Hypothalamus (tissue), 51 donors: ENCODE data around the gene GALE.
"Not testable (repeated sequence)": the region's sequence is repeated elsewhere in the genome, so short reads cannot be mapped to it uniquely, and the experiment has no call there.

Source experiments
- DNase-seq, 51 donors: peaks; one replicate each; lab custom pipeline; 2025; lab: John Stamatoyannopoulos, UW

The GALE gene

DNA sequence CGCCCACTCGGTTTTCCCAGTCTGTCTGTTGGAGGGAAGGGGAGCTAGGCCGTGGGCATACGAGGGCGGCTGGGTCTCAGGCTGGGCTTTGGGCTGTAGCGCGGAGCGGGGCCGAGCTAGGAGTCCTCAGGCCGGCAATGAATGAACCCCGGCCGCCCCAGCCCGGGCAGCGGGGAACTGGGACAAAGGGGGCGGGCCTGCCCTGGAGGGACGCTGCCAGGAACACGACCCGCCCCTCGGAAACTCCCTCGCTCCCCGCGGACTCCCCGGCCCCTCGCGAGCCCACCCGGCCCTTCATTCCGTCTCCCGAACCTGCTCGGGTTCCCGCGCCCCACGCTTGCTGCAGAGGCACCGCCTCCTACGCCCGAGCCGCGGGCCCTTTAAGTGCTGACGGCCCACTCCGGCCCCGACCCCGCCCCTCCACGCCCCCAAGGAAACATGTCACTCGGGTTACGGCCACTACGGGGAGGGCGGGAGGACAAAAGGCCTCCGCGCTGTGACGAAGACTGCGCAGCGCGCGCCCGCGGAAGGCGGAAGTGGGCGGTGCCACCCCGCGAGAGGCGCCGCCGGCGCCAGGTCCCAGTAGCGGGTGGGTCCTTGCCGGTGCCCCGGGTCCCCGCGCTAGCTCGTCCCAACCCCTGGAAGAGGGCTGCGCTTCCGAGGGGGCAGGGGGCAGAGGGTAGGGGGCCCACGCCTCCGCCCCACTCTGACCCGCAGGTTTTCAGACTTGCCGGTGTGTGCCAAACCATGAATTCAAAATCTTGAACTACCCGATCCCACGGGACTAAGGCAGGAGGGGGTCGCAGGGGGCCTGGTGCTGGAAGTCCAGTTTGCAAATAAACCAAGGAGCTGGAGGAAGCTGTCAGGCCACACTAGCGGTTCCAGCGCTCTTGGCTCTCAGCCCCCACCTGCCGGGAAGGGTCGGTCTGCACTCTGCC, at the start of gene GALE:
Gene GALE (minus strand): TSS at position 355 of the 938 bp plus-strand sequence. CDS start 1,747 bp downstream, outside the sequence.
- DNase-seq = peak; percentile 75 to 98 (median 94)

DNA sequence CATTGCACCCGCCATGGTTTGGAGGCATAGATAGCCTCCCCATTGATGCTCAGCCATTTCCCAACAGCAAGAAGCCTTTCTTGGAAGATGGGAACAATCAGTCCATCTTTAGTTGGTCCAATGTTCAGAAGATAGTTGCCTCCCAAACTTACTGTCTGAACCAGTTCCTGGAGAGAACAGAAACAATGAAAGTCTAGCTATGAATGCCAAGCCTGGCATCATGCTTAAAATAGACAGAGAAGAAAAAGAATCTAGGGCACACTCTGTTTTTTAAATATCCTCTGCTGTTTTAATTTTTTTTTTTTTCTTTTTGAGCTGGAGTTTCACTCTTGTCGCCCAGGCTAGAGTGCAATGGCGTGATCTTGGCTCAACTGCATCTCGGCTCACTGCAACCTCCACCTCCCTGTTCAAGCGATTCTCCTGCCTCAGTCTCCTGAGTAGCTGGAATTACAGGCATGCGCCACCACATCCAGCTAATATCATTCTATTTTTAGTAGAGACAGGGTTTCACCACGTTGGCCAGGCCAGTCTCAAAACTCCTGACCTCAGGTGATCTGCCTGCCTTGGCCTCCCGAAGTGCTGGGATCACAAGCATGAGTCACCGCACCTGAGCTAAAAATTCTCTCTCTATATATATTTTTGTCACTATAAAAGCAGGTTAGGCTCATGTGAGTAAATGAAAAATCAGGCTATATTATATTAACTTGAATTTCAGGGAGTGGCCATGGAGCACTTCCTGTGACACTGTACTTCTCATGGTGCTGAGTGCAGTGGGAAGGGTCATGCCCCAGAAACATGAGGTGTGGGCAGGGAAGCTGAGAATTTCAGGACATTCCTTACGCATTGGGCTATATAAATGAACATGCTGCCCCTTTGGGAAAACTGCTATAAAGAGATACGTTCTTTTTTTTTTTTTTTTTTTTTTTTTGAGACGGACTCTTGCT, 48.4 kb upstream of the GALE start:
- no peak for DNase-seq

DNA sequence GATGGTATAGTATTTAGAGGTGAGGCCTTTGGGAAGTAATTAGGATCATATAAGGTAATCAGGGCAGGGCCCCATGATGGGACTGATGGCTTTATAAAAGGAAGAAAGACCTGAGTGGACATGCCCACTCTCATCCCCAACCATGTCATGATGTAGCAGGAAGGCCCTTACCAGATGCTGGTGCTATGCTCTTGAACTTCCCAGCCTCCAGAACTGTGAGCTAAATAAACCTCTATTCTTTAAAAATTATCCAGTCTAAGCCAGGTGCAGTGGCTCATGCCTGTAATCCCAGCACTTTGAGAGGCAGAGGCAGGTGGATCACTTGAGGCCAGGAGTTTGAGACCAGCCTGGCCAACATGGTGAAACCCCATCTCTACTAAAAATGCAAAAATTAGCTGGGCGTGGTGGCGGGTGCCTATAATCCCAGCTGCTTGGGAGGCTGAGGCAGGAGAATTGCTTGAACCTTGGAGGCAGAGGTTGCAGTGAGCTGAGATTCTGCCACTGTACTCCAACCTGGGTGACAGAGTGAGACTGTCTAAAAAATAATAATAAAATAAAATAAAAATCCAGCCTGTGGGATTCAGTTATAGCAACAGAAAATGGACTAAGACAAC, 47.0 kb upstream of the GALE start:
- DNase-seq = not testable (repeated sequence)

DNA sequence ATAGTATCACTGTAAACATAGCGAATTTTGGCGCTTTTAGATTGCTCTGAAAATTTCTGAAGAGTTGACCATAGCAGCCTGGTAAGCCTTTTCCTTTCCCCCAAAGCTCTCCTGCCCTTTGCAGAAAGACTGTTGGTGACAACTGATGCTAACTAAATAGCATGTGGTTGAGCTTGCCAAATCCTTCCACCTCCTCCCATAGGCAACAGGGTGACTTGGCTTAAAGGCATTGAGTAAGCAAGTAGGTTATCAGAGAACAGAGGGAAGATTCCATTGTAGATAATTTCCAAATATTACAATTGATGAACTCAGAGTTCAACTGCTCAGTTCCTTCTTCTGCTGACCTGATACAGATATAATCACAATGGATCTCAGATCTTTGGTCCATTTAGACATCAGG, 44.6 kb upstream of the GALE start:
- DNase-seq = no peak

DNA sequence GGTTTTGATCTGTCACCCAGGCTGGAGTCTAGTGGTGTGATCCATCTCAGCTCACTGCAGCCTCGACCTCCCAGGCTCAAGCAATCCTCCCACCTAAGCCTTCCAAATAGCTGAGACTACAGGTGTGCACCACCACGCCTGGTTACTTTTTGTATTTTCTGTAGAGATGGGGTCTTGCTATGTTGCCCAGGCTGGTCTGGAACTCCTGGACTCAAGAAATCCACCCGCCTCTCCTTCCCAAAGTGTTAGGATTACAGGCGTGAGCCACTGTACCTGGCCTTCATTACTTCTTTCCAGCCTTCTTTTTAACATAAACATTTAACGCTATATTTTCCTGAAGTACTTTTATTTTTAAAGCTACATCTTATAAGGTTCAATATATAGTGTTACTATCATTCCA, 43.1 kb upstream of the GALE start:
- DNase-seq = no peak

DNA sequence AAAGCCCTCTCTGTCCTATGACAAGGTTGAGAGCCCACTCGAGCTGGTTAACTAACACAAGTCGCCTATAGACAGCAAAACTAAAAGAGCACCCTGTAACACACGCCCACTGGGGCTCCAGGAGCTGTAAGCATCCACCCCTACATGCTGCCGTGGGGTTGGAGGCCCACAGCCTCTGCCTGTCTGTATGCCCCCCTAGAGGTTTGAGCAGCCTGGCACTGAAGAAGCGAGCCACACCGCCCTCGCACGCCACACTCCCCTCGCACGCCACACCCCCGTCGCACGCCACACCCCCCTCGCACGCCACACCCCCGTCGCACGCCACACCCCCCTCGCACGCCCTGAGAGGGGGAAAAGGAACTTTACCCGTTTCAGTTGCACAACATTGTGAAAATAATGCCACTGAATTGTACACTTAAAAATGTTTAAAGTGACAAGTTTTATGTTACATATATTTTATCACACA, 37.9 kb upstream of the GALE start:
- peak in 28 of 51 donors; percentile 1 to 50 (median 12) for DNase-seq

DNA sequence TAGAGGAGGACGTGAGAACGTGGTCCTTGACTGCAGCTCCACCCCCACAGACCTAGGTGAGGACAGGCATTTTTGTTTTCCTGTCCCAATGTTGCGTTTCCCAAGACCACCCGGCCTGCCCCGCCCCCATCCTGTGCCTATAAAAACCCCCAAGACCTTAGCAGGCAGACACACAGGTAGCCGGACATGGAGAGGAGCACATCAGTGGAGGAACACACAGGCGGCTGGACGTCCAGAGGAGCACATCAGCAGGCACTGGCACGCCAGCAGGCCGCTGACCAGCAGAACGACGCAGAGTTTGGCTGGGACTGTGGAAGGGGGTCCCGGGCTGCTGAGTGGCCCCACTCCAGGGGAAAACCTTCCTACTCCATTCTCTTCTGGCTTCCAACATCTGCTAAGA, 37.4 kb upstream of the GALE start:
- no peak for DNase-seq

DNA sequence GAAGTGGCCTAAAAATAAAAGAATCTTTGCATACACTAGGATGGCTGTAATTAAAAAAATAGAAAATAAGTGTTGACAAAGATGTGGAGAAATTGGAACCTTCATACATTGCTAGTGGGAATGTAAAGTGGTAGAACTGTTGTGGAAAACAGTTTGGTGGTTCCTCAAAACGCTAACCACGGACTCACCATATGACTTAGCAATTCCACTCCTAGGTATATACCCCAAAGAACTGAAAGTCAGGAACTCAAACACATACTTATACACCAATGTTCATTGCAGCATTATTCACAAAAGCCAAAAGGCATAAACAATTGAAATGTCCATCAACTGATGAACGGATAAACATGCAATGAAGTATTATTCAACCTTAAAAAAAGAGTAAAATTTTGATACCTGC, 35.5 kb upstream of the GALE start:
- DNase-seq = no peak

DNA sequence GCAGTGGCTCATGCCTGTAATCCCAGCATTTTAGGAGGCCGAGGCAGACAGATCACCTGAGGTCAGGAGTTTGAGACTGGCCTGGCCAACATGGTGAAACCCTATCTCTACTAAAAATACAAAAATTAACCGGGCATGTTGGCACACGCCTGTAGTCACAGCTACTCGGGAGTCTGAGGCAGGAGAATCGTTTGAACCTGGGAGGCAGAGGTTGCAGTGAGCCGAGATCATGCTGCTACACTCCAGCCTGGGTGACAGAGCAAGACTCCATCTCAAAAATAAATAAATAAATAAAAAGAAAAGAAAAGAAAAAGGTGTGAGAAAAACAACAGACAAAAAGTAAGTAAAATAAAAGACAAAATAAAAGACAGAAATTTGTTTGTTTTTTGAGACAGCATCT, 33.6 kb upstream of the GALE start:
- not testable (repeated sequence) for DNase-seq

DNA sequence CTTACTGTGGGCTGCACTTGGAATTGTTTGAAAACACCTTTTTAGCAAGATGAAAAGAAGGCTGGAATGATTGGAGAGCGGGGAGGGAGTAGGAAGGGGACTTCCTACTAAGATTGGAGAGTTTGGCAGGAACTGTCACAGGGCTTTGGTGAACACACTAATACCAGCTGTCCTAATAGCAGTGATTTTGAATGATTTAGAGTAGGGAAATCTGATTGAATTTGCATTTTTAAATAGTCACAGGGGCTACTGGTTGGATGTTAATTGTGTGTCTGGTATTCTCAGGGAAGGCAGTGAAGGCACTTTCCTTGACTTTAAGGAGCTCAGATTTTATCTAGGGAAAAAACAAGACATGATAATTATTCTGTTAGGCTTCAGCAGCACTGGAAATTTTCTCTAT, 27.2 kb upstream of the GALE start:
- DNase-seq = no peak

DNA sequence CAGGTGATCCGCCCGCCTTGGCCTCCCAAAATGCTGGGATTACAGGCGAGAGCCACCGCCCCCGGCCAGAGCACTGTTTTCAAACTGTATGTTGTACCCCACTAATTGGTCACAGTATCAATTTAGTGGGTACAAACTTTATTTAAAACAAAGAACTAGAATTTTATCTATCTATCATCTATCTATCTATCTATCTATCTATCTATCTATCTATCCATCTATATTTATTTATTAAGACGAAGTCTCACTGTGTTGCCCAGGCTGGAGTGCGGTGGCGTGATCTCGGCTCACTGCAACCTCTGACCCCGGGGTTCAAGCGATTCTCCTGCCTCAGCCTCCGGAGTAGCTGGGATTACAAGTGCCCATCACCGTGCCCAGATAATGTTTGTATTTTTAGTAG, 26.0 kb upstream of the GALE start:
- DNase-seq = not testable (repeated sequence)

DNA sequence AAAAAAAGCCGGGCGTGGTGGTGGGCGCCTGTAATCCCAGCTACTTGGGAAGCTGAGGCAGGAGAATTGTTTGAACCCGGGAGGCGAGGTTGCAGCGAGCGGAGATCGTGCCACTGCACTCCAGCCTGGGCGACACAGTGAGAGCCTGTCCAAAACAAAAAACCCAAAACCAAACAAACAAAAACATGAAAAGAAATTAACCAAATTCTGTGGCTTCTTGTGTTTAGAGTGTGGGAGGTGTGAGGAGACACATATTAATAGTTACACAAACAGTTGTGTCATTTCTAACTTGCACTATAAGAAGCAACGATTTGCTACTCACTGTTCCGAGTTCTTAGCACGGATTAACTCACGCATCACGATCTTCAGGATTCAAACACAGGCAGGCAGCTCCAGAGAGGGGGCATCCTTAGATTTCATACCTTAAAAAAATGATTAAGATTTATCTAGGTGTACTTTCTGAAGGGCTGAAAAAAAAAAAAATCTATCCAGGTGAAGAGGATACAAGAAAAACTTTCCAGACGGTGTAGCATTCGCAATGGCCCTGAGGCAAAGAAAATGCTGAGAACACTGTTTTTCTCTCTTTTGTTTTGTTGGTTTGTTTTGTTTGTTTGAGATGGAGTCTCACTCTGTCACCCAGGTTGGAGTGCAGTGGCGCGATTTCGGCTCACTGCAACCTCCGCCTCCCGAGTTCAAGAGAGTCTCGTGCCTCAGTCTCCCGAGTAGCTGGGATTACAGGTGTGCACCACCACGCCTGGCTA, 25.4 kb upstream of the GALE start:
- DNase-seq = peak in 1 of 51 donors; percentile 42

DNA sequence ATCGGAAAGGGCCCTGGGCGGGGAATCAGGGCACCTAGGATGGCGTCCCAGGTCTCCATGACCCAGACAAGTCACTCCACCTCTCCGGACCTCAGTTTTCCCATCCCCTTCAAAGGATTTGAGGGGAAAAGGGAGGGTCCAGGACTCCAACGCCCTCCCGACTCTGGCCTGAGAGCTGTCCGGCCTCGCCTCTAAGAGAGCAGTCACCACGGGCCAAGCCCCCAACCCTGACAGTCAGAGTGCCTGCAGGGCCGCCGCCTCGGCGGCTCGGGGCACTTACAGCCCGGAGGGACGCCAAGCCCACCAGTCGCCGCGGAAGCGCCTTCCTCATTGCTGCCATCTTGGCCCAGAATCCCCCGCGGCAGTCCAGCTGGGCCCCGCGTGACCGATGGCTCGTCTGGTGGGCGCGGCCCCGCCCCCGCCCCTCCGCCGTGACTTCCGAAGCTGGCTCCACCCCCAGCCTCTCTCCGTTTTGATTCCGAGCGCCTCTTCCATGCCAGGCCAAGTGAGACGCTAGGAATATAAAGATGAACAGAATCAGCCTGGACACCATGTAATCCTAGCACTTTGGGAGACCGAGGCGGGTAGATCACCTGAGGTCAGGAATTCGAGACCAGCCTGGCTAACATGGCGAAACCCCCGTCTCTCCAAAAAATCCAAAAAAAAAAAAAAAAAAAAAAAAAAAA, 24.7 kb upstream of the GALE start, which contains the start of gene HMGCL:
Gene HMGCL (minus strand): TSS at position 354 of the 686 bp plus-strand sequence. CDS start 14 bp downstream, at position 340.
- DNase-seq = peak; percentile 42 to 93 (median 85)

DNA sequence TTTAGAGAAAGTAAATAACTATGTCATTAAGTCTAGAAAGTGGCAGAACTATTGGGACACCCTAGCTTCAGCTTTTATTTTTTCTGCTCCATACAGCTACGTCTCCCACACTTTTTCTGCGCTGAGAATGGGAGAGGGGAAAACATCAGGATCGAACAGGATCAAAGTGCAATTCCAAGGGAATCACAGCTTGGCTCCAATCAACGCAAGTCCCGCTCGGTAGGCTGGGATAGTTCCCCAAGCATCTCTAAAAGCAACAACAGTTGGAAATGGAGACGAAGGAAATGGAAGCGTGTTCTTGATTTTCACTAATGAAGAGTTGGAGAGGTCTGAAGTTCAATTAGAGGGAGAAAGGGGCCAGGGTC, 24.1 kb upstream of the GALE start:
- DNase-seq = no peak

DNA sequence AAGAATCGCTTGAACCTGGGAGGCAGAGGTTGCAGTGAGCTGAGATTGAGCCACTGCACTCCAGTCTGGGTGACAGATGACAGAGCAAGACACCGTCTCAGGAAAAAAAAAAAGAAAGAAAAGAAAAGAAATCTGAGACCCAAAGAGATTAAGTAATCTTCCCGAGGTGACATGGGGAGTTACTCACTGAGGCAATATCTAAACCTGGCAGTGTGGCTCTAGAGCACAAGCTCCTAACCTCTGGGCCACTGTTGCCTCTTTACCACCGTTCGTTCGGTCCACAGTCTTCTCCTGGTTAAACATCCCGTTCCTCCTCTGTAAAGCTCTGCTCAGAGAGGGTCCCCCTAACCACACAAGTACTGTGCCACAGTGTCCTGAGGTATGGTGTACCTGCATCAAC, 23.2 kb upstream of the GALE start:
- no peak for DNase-seq

DNA sequence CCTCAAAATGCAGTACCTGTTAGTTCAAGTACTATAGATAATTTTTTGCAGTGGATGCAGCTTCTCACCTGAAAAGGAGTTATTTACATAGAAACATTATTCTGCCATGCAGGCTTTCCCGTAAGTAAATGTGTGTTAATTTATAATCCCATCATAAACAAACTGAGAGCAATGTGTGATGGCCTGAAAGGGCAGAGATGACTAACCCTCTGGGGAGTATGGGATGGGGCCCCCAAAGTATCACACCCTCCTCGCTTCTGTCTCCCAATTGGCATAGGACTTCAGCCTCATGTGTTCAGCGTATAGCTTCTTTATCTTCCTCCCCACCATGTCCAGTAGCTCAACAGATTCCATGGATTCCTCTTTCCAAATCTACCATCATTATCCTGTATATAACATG, 17.1 kb upstream of the GALE start:
- no peak for DNase-seq

DNA sequence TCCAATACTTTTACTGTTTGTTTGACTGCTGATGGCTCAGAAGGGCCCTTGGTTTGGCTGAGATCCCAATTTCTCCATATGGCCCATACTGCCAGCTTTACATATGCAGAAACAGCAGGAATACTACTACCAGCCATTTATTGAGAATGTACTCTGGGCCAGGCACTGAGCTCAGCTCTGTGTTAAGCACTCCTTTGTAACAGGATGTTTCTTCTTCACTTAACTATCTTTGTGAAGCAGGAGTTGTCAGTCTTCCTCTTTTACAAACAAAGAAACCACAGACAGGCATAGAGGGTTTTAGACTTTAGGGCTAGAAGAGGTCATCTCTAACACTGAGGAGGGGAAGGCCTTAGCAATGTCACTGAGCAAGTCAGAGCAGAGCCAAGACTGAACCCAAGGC, 16.4 kb upstream of the GALE start:
- DNase-seq = no peak

DNA sequence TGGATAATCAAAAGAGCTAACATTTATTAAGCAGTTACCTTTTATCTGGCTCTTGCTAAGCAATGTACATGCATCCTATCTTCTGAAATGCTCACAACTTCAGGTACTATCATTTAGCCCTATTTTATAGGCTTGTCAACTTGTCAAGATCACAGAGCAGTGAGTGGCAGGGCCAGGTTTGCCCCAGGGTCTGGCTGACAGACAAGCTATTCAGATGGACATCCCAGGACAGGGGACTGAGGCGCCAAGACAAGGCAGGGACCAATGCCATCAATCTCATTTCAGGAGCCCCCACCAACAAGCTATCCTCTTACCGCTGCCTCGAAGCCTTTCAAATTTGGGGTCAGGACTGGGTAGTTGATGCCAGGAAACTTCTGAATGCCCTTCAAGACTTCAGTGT, 15.8 kb upstream of the GALE start:
- no peak for DNase-seq

DNA sequence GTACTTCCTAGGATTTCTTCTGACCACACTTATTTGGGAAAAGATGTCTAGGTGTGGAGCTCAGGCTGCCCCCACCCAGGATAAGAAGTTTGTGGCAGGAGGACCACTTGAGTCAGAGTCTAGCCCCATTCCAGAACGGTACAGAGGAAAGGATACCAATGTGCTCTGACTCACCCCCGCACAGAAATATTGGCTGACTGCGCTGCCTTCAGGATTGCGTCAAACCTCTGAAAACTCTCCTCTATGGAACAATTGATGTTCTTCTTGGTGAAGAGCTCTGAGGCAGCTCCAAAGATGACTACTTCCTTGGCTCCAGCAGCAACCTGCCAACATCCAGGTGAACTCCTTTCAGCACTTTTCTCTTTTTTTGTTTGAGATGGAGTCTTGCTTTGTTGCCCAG, 13.5 kb upstream of the GALE start:
- DNase-seq = no peak
